K562 (cell line): Measurements from ENCODE around the gene AHCYL1. TPM values are rescaled to one million over a fixed set of nuclear protein-coding genes. Genes with fewer than 3 reads are reported as not detected.

ENCODE experiments used
- ATAC-seq: fragments of 200-7000 bp; cut with Tn5 transposase; 3 replicates; pipeline ENCODE4 v1.9.1; 2020; ENCODE audit warnings: moderate library complexity
- BruUV-seq: library from RNA; stranded (reverse); fragments of 400-500 nt; replicated peaks from 2 replicates; lab custom pipeline; 2021; lab: Mats Ljungman, UMichigan
- CTCF ChIA-PET: fragments of 300-600 bp; formaldehyde crosslinking; extraction: SDS; loops from one replicate; lab custom pipeline; 2021; ENCODE audit warnings: low intra/inter-chr PET ratio; lab: Yijun Ruan, JAX
- POLR2A ChIA-PET: fragments of 300-600, 350-650 bp; sonication (Branson Sonifier 250); formaldehyde crosslinking; extraction: SDS; loops from one replicate; lab custom pipeline; 2021; ENCODE audit warnings: antibody characterized with exemption, inconsistent platforms; lab: Yijun Ruan, JAX
- DNase-seq, 4 experiments: peaks; one replicate each; pipeline versions ENCODE4 v3.0.0 to v3.0.0-alpha.2; 2011 to 2018; ENCODE audit warnings: low spot score in 3 of 4, mixed read lengths in 3 of 4; ENCODE audit errors: extremely low read depth in 1 of 4
- FAIRE-seq: peaks from 2 replicates; lab custom pipeline; 2011; peaks lifted over from hg19 to GRCh38; lab: Jason Lieb, UNC
- H2AFZ ChIP-seq: 2 replicates; pipeline ENCODE4 v1.6.0; 2011; ENCODE audit warnings: low read depth, low read length, control low read depth, inconsistent platforms
- H3K27ac ChIP-seq: fragments of 200-600 bp; 3 replicates; pipeline ENCODE4 v1.8.0; 2011; ENCODE audit warnings: low read depth, mild to moderate bottlenecking, control low read depth, inconsistent platforms, low read length, moderate library complexity, mixed read lengths; ENCODE audit errors: extremely low read depth
- H3K27me3 ChIP-seq, 2 experiments: fragments of 300-600 bp in 1 of 2; 2 replicates in 1 of 2; 3 replicates in 1 of 2; pipeline versions ENCODE4 v1.6.0 to v1.8.0; 2011; ENCODE audit warnings: inconsistent platforms in 2 of 2, low read length in 2 of 2, mild to moderate bottlenecking in 1 of 2, mixed read lengths in 1 of 2, moderate library complexity in 1 of 2; ENCODE audit not compliant: control insufficient read depth in 2 of 2, insufficient read depth in 2 of 2
- H3K36me3 ChIP-seq: fragments of 300-600 bp; 3 replicates; pipeline ENCODE4 v1.8.0; 2011; ENCODE audit warnings: mild to moderate bottlenecking, low read length, inconsistent platforms; ENCODE audit not compliant: control insufficient read depth, insufficient read depth
- H3K4me1 ChIP-seq, 2 experiments: fragments of 200-600 bp in 1 of 2; replicated peaks in 1 of 2; 2 replicates in 1 of 2; 3 replicates in 1 of 2; pipeline versions ENCODE4 v1.5.1 to v1.8.0; 2011; ENCODE audit warnings: inconsistent platforms in 2 of 2, low read length in 2 of 2, mild to moderate bottlenecking in 1 of 2, mixed read lengths in 1 of 2, moderate library complexity in 1 of 2; ENCODE audit not compliant: control insufficient read depth in 2 of 2, insufficient read depth in 2 of 2
- H3K4me2 ChIP-seq: 2 replicates; pipeline ENCODE4 v1.6.1; 2011; ENCODE audit warnings: low read length, control low read depth, inconsistent platforms, mixed read lengths; ENCODE audit not compliant: insufficient read depth
- H3K4me3 ChIP-seq: fragments of 200-600 bp; sonication (generic), shearing (Covaris generic); 2 replicates; pipeline ENCODE4 v1.5.1; 2016; ENCODE audit warnings: control low read depth, inconsistent platforms
- H3K79me2 ChIP-seq: fragments of 200-600 bp; 3 replicates; pipeline ENCODE4 v1.8.0; 2011; ENCODE audit warnings: low read length, inconsistent platforms; ENCODE audit not compliant: control insufficient read depth, insufficient read depth
- H3K9ac ChIP-seq, 2 experiments: 2 replicates each; pipeline versions ENCODE4 v1.6.0 to v1.6.1; 2011; ENCODE audit warnings: low read depth in 2 of 2, low read length in 2 of 2, control low read depth in 1 of 2, inconsistent platforms in 1 of 2, mild to moderate bottlenecking in 1 of 2, mixed read lengths in 1 of 2; ENCODE audit not compliant: insufficient read depth in 1 of 2
- H3K9me1 ChIP-seq: one replicate; pipeline ENCODE4 v1.6.0; 2011; ENCODE audit warnings: inconsistent platforms, mild to moderate bottlenecking, low read length, moderate library complexity; ENCODE audit not compliant: control insufficient read depth, insufficient read depth
- H3K9me3 ChIP-seq: replicated peaks from 2 replicates; pipeline ENCODE4 v1.5.1; 2011; ENCODE audit warnings: low read depth, low read length, inconsistent platforms; ENCODE audit not compliant: control insufficient read depth, insufficient read depth
- H4K20me1 ChIP-seq: replicated peaks from 2 replicates; pipeline ENCODE4 v1.6.1; 2011; ENCODE audit warnings: low read length, inconsistent platforms, mixed read lengths; ENCODE audit not compliant: control insufficient read depth, insufficient read depth
- ATF2 ChIP-seq: sonication (generic); formaldehyde crosslinking; IDR thresholded peaks from 2 replicates; pipeline ENCODE4 v1.8.1; 2022; ENCODE audit warnings: missing genetic modification reagents
- BHLHE40 ChIP-seq: IDR thresholded peaks from 2 replicates; pipeline ENCODE4 v1.6.1; 2011; ENCODE audit warnings: low read length, improper control_type of control experiment
- CCAR2 ChIP-seq: fragments of 200-400 bp; formaldehyde crosslinking; IDR thresholded peaks from 2 replicates; pipeline ENCODE4 v1.6.1; 2017; ENCODE audit warnings: mild to moderate bottlenecking, low read depth, low read length
- CXXC5 ChIP-seq: fragments of 250-450 bp; sonication (Bioruptor Pico); IDR thresholded peaks from 2 replicates; pipeline ENCODE4 v1.8.0; 2022; ENCODE audit warnings: inconsistent platforms, mild to moderate bottlenecking, moderate library complexity
- ELF1 ChIP-seq: fragments of 200-800 bp; sonication (Bioruptor generic); IDR thresholded peaks from 2 replicates; pipeline ENCODE4 v1.6.1; 2016; ENCODE audit warnings: missing genetic modification characterization, missing compliant biosample characterization
- KAT2B ChIP-seq: IDR thresholded peaks from one replicate; pipeline ENCODE4 v1.6.1; 2012; ENCODE audit warnings: low read depth, mild to moderate bottlenecking, control low read depth, inconsistent platforms, low read length, moderate library complexity
- MNT ChIP-seq, 2 experiments: fragments of 450-650 bp; conservative IDR thresholded peaks; 2 replicates each; pipeline ENCODE4 v1.6.1; 2017; ENCODE audit warnings: mild to moderate bottlenecking in 2 of 2, moderate library complexity in 2 of 2
- MTA3 ChIP-seq: fragments of 450-650 bp; formaldehyde crosslinking; IDR thresholded peaks from 2 replicates; pipeline ENCODE4 v1.6.1; 2017; ENCODE audit warnings: mild to moderate bottlenecking, borderline replicate concordance
- NR2F6 ChIP-seq: fragments of 450-650 bp; formaldehyde crosslinking; IDR thresholded peaks from 2 replicates; pipeline ENCODE4 v1.4.0; 2020; ENCODE audit warnings: mild to moderate bottlenecking
- SPI1 ChIP-seq: IDR thresholded peaks from 2 replicates; pipeline ENCODE4 v1.6.1; 2011; ENCODE audit warnings: low read depth, low read length, control low read depth, borderline replicate concordance
- TCF3 ChIP-seq: sonication (generic); formaldehyde crosslinking; IDR thresholded peaks from 2 replicates; pipeline ENCODE4 v1.4.0; 2020; ENCODE audit warnings: mild to moderate bottlenecking, missing genetic modification reagents
- TEAD2 ChIP-seq: fragments of 450-650 bp; IDR thresholded peaks from 2 replicates; pipeline ENCODE4 v1.6.1; 2016; ENCODE audit warnings: missing genetic modification characterization, control low read depth, missing compliant biosample characterization
- WHSC1 ChIP-seq: IDR thresholded peaks from one replicate; pipeline ENCODE4 v1.6.1; 2012; ENCODE audit warnings: low read length, control low read depth, inconsistent platforms
- ZFPM2 ChIP-seq: fragments of 250-450 bp; sonication (Bioruptor Pico); IDR thresholded peaks from 2 replicates; pipeline ENCODE4 v1.5.1; 2022; ENCODE audit warnings: mild to moderate bottlenecking
- ZNF24 ChIP-seq: fragments of 450-650 bp; IDR thresholded peaks from 2 replicates; pipeline ENCODE4 v1.6.1; 2016
- ZNF263 ChIP-seq: sonication (generic); formaldehyde crosslinking; IDR thresholded peaks from 2 replicates; pipeline ENCODE4 v1.8.0; 2022; ENCODE audit warnings: mild to moderate bottlenecking, missing genetic modification reagents, borderline replicate concordance
- ZNF449 ChIP-seq: fragments of 250-450 bp; sonication (Bioruptor Pico); IDR thresholded peaks from 2 replicates; pipeline ENCODE4 v1.8.0; 2022; ENCODE audit warnings: moderate library complexity, mild to moderate bottlenecking, inconsistent platforms
- ZNF764 ChIP-seq: fragments of 250-450 bp; sonication (Bioruptor Pico); IDR thresholded peaks from 2 replicates; pipeline ENCODE4 v1.4.0; 2020; ENCODE audit warnings: low read depth, mild to moderate bottlenecking, moderate library complexity
- WGBS: fragments of 100-300 bp; shearing (Covaris generic); methylation state at CpG from one replicate; pipeline ENCODE4 v1.1.6; 2016; ENCODE audit warnings: low coverage, mixed read lengths; ENCODE audit not compliant: insufficient coverage; ENCODE audit errors: missing lambda C conversion rate; 5-methylcytosine and 5-hydroxymethylcytosine counted together
- in situ Hi-C: fragments of 300-500 bp; cut with MboI; formaldehyde crosslinking; loops from 4 replicates; pipeline ENCODE4 v1.15.0; 2018; ENCODE audit warnings: inconsistent platforms, mixed read lengths
- intact Hi-C: fragments of 100-400 bp; cut with micrococcal nuclease; formaldehyde crosslinking; loops from 2 replicates; pipeline ENCODE4 v1.14.2; 2022
- polyA plus RNA-seq, 8 experiments: library from polyadenylated mRNA; depleted of rRNA in 4 of 8; stranded (reverse) in 5 of 8; unstranded in 3 of 8; fragments of >200 nt; fragmentation: Nextera tagmentation in 2 of 8; fragmentation: Illumina TruSeq in 1 of 8; extraction: Ambion mirVana in 2 of 8; extraction: Trizol in 1 of 8; gene quantifications; 2 replicates each; pipeline versions ENCODE4 v1.2.1 to v1.2.3, GENCODE V29; 2011 to 2014; ENCODE audit warnings: inconsistent platforms in 1 of 8, missing spikeins in 1 of 8
- total RNA-seq, 7 experiments: library from RNA; depleted of rRNA in 6 of 7; stranded (reverse); fragments of >200 nt in 6 of 7; fragmentation: Illumina TruSeq in 2 of 7; extraction: Trizol in 2 of 7; gene quantifications; 2 replicates each; pipeline versions ENCODE4 v1.2.1 to v1.2.3, GENCODE V29; 2011 to 2021; ENCODE audit warnings: low replicate concordance in 1 of 7

AHCYL1 gene
- total and polyA plus RNA-seq, 9 of the 15 experiments (the other 6 are each of a cell fraction or from before 2014, with no cell fraction given), result 27.3 to 118 (median 44.5) TPM

- Histone ChIP-seq H3K9ac (no peak overlapping the region), H3K9me1 (no peaks in the 10 kb centered on the region), H3K36me3 (no peaks in the 10 kb centered on the region), H2AFZ (no peak overlapping the region), H3K27ac (no peak overlapping the region), H3K4me1 (peaks cover 10 to 14% of the 10 kb centered on the region in 2 experiments; a peak in 4 of 5 replicates), H3K4me2 (no peak overlapping the region), H3K79me2 (no peaks in the 10 kb centered on the region), H3K27me3 (no peaks in the 10 kb centered on the region), H3K4me3 (no peak overlapping the region), H4K20me1 (no peaks in the 10 kb centered on the region), H3K9me3 (peaks cover 8% of the 10 kb centered on the region; the same call in 1 of the 2 replicates)
- intact Hi-C loops, result no loop called here
- POLR2A ChIA-PET, result interaction anchor here (0.6 to 1.0 kb wide), 3 partner anchors 15 to 340 kb away, joined by 3 to 4 read pairs (median 3); no protein-coding TSS in a partner anchor
- WGBS, result 39% methylated on average over 4 of the region's 4 CpGs
- DNase-seq, result no peak
- no TSS peak for BruUV-seq
- no peak for ATAC-seq
- CTCF ChIA-PET, result no interaction called here
- no peak for FAIRE-seq
- in situ Hi-C loops, result no loop called here
- TF ChIP-seq CXXC5 (no peak), TCF3 (CRISPR knock-in tag) (no peak), KAT2B (no peak), ZNF449 (CRISPR knock-in tag) (no peak), CCAR2 (no peak), ZNF24 (no peak), ZFPM2 (CRISPR knock-in tag) (no peak), BHLHE40 (no peak), WHSC1 (no peak), ATF2 (no peak), SPI1 (no peak), NR2F6 (CRISPR knock-in tag) (no peak), TEAD2 (no peak), ELF1 (tag) (no peak), ZNF764 (CRISPR knock-in tag) (no peak), ZNF263 (CRISPR knock-in tag) (no peak), MNT (conservative IDR thresholded peaks at IDR 0.05) (no peak), MTA3 (no peak)
Observed at GRCh38 chr1:109935451-109935900, 49.1 kb upstream of the AHCYL1 start.
